ENCODE measurements around the gene CCNC. TPM values are rescaled to one million over a fixed set of nuclear protein-coding genes. Genes with fewer than 3 reads are reported as not detected.

Gene CCNC
- total RNA-seq, 4 donors from 2014 or later: 27.4 to 50.7 (median 45.1) TPM

DNA sequence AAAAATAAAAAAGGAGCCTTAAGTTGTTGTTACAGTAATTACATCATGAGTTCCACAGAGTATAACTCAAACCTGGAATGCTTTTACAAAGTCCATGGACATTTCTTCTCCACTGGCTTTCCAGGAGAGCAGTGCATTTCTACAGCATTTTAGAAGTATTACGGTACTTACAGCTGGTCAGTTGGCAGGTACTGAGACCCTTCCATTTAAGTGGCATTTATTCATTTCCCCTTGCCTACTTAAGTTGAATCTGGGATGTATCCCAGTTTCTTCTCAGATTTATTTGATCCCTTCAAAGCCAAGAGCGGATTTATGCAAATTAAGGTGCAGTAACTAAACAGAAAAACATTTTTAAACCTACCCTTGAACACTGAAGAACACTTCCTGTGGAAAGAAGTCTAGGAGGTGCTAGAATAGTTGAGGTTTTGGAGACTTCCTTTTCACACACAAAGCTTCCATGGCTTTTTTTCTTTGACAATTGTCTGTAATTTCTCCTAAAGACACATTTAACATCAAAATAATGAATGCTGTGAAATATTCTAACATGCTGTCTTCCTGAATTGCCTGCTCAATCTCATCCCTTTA lies 41.5 kb upstream of the CCNC start:
- peaks cover 6 to 100% (median 89%) of the 10 kb centered on the region in 4 donors for H3K27me3 ChIP-seq
- 16% methylated on average over 2 of the region's 2 CpGs for WGBS
- H3K36me3 ChIP-seq: no peaks in the 10 kb centered on the region
- no peak overlapping the region for H3K4me3 ChIP-seq
- intact Hi-C loops (cut with DNase I): loop anchor here (10.0 kb wide), 1 partner anchor 835 kb away; no protein-coding TSS in a partner anchor
- DNase-seq (ENCODE audit: extremely low spot score): no peak
- no peaks in the 10 kb centered on the region for H3K9me3 ChIP-seq
- peaks cover 27 to 57% (median 42%) of the 10 kb centered on the region in 4 donors for H3K4me1 ChIP-seq
- no peak overlapping the region for H3K27ac ChIP-seq (replicated peaks in 1 of 4)
- no peak for TF ChIP-seq POLR2A (IDR thresholded peaks at IDR 0.05; ENCODE audit: low read depth)

GRCh38 chr6:99608886-99609482 lies 40.5 kb upstream of the CCNC start:
- peaks cover 9 to 100% (median 89%) of the 10 kb centered on the region in 4 donors for H3K27me3 ChIP-seq
- intact Hi-C loops (cut with DNase I): loop anchor here (10.0 kb wide), 1 partner anchor 836 kb away; no protein-coding TSS in a partner anchor
- 12% methylated on average over 23 of the region's 24 CpGs for WGBS
- no peak overlapping the region for H3K27ac ChIP-seq (replicated peaks in 1 of 4)
- peaks cover 28 to 57% (median 42%) of the 10 kb centered on the region in 4 donors for H3K4me1 ChIP-seq
- TF ChIP-seq POLR2AphosphoS5 (IDR thresholded peaks at IDR 0.05) (no peak), EP300 (IDR thresholded peaks at IDR 0.05) (no peak), POLR2A (IDR thresholded peaks at IDR 0.05; ENCODE audit: low read depth) (no peak)
- TF ChIP-seq, protein P1, sequence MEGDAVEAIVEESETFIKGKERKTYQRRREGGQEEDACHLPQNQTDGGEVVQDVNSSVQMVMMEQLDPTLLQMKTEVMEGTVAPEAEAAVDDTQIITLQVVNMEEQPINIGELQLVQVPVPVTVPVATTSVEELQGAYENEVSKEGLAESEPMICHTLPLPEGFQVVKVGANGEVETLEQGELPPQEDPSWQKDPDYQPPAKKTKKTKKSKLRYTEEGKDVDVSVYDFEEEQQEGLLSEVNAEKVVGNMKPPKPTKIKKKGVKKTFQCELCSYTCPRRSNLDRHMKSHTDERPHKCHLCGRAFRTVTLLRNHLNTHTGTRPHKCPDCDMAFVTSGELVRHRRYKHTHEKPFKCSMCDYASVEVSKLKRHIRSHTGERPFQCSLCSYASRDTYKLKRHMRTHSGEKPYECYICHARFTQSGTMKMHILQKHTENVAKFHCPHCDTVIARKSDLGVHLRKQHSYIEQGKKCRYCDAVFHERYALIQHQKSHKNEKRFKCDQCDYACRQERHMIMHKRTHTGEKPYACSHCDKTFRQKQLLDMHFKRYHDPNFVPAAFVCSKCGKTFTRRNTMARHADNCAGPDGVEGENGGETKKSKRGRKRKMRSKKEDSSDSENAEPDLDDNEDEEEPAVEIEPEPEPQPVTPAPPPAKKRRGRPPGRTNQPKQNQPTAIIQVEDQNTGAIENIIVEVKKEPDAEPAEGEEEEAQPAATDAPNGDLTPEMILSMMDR (IDR thresholded peaks at IDR 0.05): no peak
- DNase-seq (ENCODE audit: extremely low spot score): no peak
- H3K9me3 ChIP-seq: no peaks in the 10 kb centered on the region
- no peaks in the 10 kb centered on the region for H3K36me3 ChIP-seq
- no peak overlapping the region for H3K4me3 ChIP-seq

- Histone ChIP-seq H3K36me3 (no peaks in the 10 kb centered on the region), H3K9me3 (no peaks in the 10 kb centered on the region), H3K4me3 (no peak overlapping the region), H3K27ac (replicated peaks in 1 of 4) (no peak overlapping the region), H3K4me1 (peaks cover 28 to 57% (median 42%) of the 10 kb centered on the region in 4 donors), H3K27me3 (peaks cover 9 to 100% (median 90%) of the 10 kb centered on the region in 4 donors)
- WGBS: 4% methylated on average over 28 of the region's 29 CpGs
- TF ChIP-seq EP300 (IDR thresholded peaks at IDR 0.05): no peak
- TF ChIP-seq POLR2AphosphoS5 (IDR thresholded peaks at IDR 0.05): no peak
- DNase-seq (ENCODE audit: extremely low spot score): no peak
- intact Hi-C loops (cut with DNase I): loop anchor here (10.0 kb wide), 1 partner anchor 837 kb away; no protein-coding TSS in a partner anchor
These were observed 39.8 kb upstream of the CCNC start for GRCh38 chr6:99608059-99608885.

GRCh38 chr6:99607416-99608036 lies 39.1 kb upstream of the CCNC start:
- Histone ChIP-seq H3K27me3 (peaks cover 9 to 100% (median 90%) of the 10 kb centered on the region in 4 donors), H3K4me1 (peaks cover 30 to 57% (median 43%) of the 10 kb centered on the region in 4 donors), H3K36me3 (no peaks in the 10 kb centered on the region), H3K27ac (replicated peaks in 1 of 4) (no peak overlapping the region), H3K9me3 (no peaks in the 10 kb centered on the region), H3K4me3 (no peak overlapping the region)
- TF ChIP-seq, protein P1 (IDR thresholded peaks at IDR 0.05): no peak
- TF ChIP-seq EP300 (IDR thresholded peaks at IDR 0.05) (no peak), POLR2A (IDR thresholded peaks at IDR 0.05; ENCODE audit: low read depth) (no peak), POLR2AphosphoS5 (IDR thresholded peaks at IDR 0.05) (no peak)
- WGBS: 8% methylated on average over 21 of the region's 34 CpGs
- intact Hi-C loops (cut with DNase I): loop anchor here (10.0 kb wide), 1 partner anchor 837 kb away; no protein-coding TSS in a partner anchor
- DNase-seq (ENCODE audit: extremely low spot score): no peak

DNA sequence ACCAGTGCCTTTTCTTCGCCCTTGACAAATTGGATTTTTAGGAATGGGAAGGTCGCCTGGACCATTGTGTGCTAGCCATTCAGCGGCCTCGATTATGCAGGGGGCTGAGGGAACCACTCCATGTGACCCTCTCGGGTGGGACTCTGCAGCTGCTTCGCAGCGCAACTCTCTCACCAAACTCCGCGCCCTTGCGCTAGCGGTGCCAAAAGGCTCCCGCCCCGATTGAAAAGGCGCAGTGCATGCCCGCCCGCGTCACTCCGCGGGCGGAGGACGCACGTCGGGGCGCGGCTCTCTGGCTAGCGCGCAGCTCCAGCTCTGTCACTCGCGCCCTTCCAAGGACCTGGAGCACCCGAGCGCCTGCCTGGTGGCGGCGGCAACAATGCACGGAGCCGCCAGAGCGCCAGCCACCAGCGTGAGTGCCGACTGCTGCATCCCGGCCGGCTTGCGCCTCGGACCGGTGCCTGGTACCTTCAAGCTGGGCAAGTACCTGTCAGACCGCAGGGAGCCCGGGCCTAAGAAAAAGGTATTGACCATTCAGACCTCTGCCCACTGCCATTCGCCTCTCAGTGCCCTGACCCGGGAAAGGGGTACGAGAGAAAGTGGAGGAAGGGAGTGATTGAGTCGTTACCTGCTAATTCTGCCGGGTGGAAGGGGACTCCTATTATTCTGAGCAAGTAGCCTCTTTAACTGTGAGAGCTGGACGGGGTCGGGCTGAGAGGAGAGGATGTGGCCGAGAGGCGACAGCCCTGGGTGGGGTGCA lies 38.4 kb upstream of the CCNC start, which contains the start of gene PRDM13:
Gene PRDM13 (plus strand): TSS at position 178 of the 760 bp plus-strand sequence. CDS start 202 bp downstream, at position 380.
- H3K9me3 ChIP-seq: no peaks in the 10 kb centered on the region
- 8% methylated on average over 10 of the region's 54 CpGs for WGBS
- intact Hi-C loops (cut with DNase I): loop anchor here (10.0 kb wide), 1 partner anchor 838 kb away; no protein-coding TSS in a partner anchor
- H3K36me3 ChIP-seq: no peaks in the 10 kb centered on the region
- H3K4me1 ChIP-seq: peaks cover 30 to 60% (median 44%) of the 10 kb centered on the region in 4 donors
- H3K4me3 ChIP-seq: no peak within 1 kb of the TSS
- TF ChIP-seq POLR2A (IDR thresholded peaks at IDR 0.05; ENCODE audit: low read depth): no peak
- TF ChIP-seq POLR2AphosphoS5 (IDR thresholded peaks at IDR 0.05): no peak
- TF ChIP-seq, protein P1 (IDR thresholded peaks at IDR 0.05): no peak
- TF ChIP-seq EP300 (IDR thresholded peaks at IDR 0.05): no peak
- peaks cover 9 to 100% (median 90%) of the 10 kb centered on the region in 4 donors for H3K27me3 ChIP-seq
- H3K27ac ChIP-seq (replicated peaks in 1 of 4): no peak within 1 kb of the TSS
- no peak for DNase-seq (ENCODE audit: extremely low spot score)

Measured in esophagus muscularis mucosa (tissue), 4 donors.